Spleen (tissue), 11 donors: ENCODE results near the gene LDB2. TPM values are rescaled to one million over a fixed set of nuclear protein-coding genes. Genes with fewer than 3 reads are reported as not detected.

Experiments
- DNase-seq: peaks from one replicate; pipeline ENCODE4 v3.0.0-alpha.2; 2020
- H3K27ac ChIP-seq, 8 donors: fragments of 200-600 bp; sonication (generic) in 7 of 8; 1 replicate in 4 of 8; 2 replicates in 4 of 8; pipeline versions ENCODE4 v1.5.0 to v1.8.0; 2016 to 2021; ENCODE audit warnings: inconsistent platforms in 4 of 8, mild to moderate bottlenecking in 4 of 8, moderate library complexity in 1 of 8
- H3K27me3 ChIP-seq, 7 donors: fragments of 200-600 bp; sonication (generic) in 6 of 7; replicated peaks in 1 of 7; 1 replicate in 4 of 7; 2 replicates in 3 of 7; pipeline versions ENCODE4 v1.5.0 to v1.8.0; 2016 to 2021; ENCODE audit warnings: inconsistent platforms in 3 of 7, mild to moderate bottlenecking in 1 of 7
- H3K36me3 ChIP-seq, 6 donors: fragments of 200-600 bp; sonication (generic) in 5 of 6; 1 replicate in 4 of 6; 2 replicates in 2 of 6; pipeline versions ENCODE4 v1.5.0 to v1.8.0; 2016 to 2021; ENCODE audit warnings: inconsistent platforms in 2 of 6
- H3K4me1 ChIP-seq, 6 donors: fragments of 200-600 bp; sonication (generic) in 5 of 6; 1 replicate in 3 of 6; 2 replicates in 3 of 6; pipeline versions ENCODE4 v1.5.0 to v1.8.0; 2016 to 2021; ENCODE audit warnings: inconsistent platforms in 3 of 6
- H3K4me3 ChIP-seq, 8 donors: fragments of 200-600 bp; sonication (generic) in 7 of 8; 1 replicate in 4 of 8; 2 replicates in 4 of 8; pipeline versions ENCODE4 v1.5.0 to v1.8.0; 2016 to 2021; ENCODE audit warnings: inconsistent platforms in 4 of 8, mild to moderate bottlenecking in 4 of 8, moderate library complexity in 2 of 8
- H3K9me3 ChIP-seq, 8 donors: fragments of 200-600 bp; sonication (generic) in 7 of 8; 1 replicate in 4 of 8; 2 replicates in 4 of 8; pipeline versions ENCODE4 v1.5.0 to v1.8.0; 2016 to 2021; ENCODE audit warnings: inconsistent platforms in 4 of 8
- CTCF ChIP-seq, 11 experiments: fragments of 200-600 bp in 7 of 11; fragments of 450-650 bp in 4 of 11; sonication (generic) in 4 of 11; IDR thresholded peaks in 8 of 11; conservative IDR thresholded peaks in 3 of 11; 1 replicate in 7 of 11; 2 replicates in 4 of 11; pipeline versions ENCODE4 v1.4.0 to v1.8.0; 2016 to 2021; ENCODE audit warnings: antibody characterized with exemption in 11 of 11, inconsistent platforms in 4 of 11, mild to moderate bottlenecking in 1 of 11
- POLR2A ChIP-seq, 3 donors: fragments of 450-650 bp; IDR thresholded peaks; one replicate each; pipeline ENCODE4 v1.5.1; 2017; ENCODE audit warnings: antibody characterized with exemption in 3 of 3, mild to moderate bottlenecking in 1 of 3
- POLR2AphosphoS5 ChIP-seq, 3 donors: sonication (generic); formaldehyde crosslinking; IDR thresholded peaks; one replicate each; pipeline ENCODE4 v1.5.1; 2017; ENCODE audit warnings: antibody characterized with exemption in 3 of 3
- WGBS, 5 donors: extraction: QIAGEN DNeasy Blood & Tissue Kit in 3 of 5; methylation state at CpG; one replicate each; pipeline versions ENCODE4 v1.1.5 to v1.1.7; 2013 to 2018; 5-methylcytosine and 5-hydroxymethylcytosine counted together
- intact Hi-C: fragments of 100-400 bp; cut with DNase I; formaldehyde crosslinking; loops from one replicate; pipeline ENCODE4 v1.15.0; 2023; ENCODE audit warnings: low total_unique reads
- polyA plus RNA-seq, 3 donors: library from polyadenylated mRNA; stranded (reverse); fragments of 200-250 nt; gene quantifications; one replicate each; pipeline ENCODE4 v1.2.1, GENCODE V29; 2013
- total RNA-seq, 7 donors: library from RNA; depleted of rRNA in 3 of 7; stranded (reverse); fragments of >200 nt in 3 of 7; fragmentation: NEBNext Ultra II Directional in 4 of 7; extraction: Animal tissue kit (Norgen Biotek cat#: 25700) in 4 of 7; gene quantifications; one replicate each; pipeline versions ENCODE4 v1.1.0 to v1.2.1, GENCODE V29; 2016 to 2021
- donor health status: healthy with polysubstance abuse.
- donor health status: DM: no; HTN: no; CAD: no; lungs with moderate emphysema.
- donor health status: DM: no; HTN: no; CAD: no.
- donor health status: Bipolar disorder and iron deficiency.
- donor health status: healthy.
- donor health status: DM: no; HTN: no; CAD: no.
- donor health status: DM: yes; HTN: yes; CAD: no.

The LDB2 gene
- total and polyA plus RNA-seq, 10 donors, result 24.1 to 257 (median 142) TPM

- 41 to 56% (median 51%) methylated on average over 6 of the region's 6 CpGs for WGBS, 5 donors
- H3K27me3 ChIP-seq, result no peaks in the 10 kb centered on the region
- intact Hi-C loops, result no loop called here
- H3K4me1 ChIP-seq, result peaks cover 0 to 5% (median 0%) of the 10 kb centered on the region in 6 donors
- H3K36me3 ChIP-seq, result no peaks in the 10 kb centered on the region
- TF ChIP-seq POLR2AphosphoS5 (IDR thresholded peaks at IDR 0.05) (no peak), CTCF (IDR thresholded peaks at IDR 0.05 in 8 of 11, conservative IDR thresholded peaks at IDR 0.05 in 3 of 11) (no peak), POLR2A (IDR thresholded peaks at IDR 0.05) (no peak)
- H3K27ac ChIP-seq, result no peak overlapping the region
- peaks cover 0 to 13% (median 0%) of the 10 kb centered on the region in 8 donors for H3K9me3 ChIP-seq
- no peak for DNase-seq
- H3K4me3 ChIP-seq, result no peak overlapping the region
Observed at GRCh38 chr4:16617011-16617410, 281.4 kb downstream of the LDB2 start.

- Histone ChIP-seq H3K9me3 (peaks cover 0 to 21% (median 0%) of the 10 kb centered on the region in 8 donors), H3K4me3 (no peak overlapping the region), H3K27ac (no peak overlapping the region), H3K36me3 (no peaks in the 10 kb centered on the region), H3K27me3 (no peaks in the 10 kb centered on the region), H3K4me1 (peaks cover 0 to 24% (median 4%) of the 10 kb centered on the region in 6 donors)
- intact Hi-C loops, result no loop called here
- TF ChIP-seq POLR2AphosphoS5 (IDR thresholded peaks at IDR 0.05), result no peak
- TF ChIP-seq POLR2A (IDR thresholded peaks at IDR 0.05), result no peak
- TF ChIP-seq CTCF (IDR thresholded peaks at IDR 0.05 in 8 of 11, conservative IDR thresholded peaks at IDR 0.05 in 3 of 11), result no peak
- WGBS, 5 donors, result 86 to 94% (median 90%) methylated on average over 9 to 10 of the region's 10 CpGs
- DNase-seq, result no peak
Observed at GRCh38 chr4:16609170-16609758, 289.2 kb downstream of the LDB2 start.

GRCh38 chr4:16608611-16609125 is 289.8 kb downstream of the LDB2 start:
- intact Hi-C loops, result no loop called here
- Histone ChIP-seq H3K36me3 (no peaks in the 10 kb centered on the region), H3K27ac (peak overlapping the region in 1 of 8 donors; percentile 5), H3K4me1 (peaks cover 0 to 24% (median 4%) of the 10 kb centered on the region in 6 donors), H3K4me3 (no peak overlapping the region), H3K9me3 (peaks cover 0 to 18% (median 0%) of the 10 kb centered on the region in 8 donors), H3K27me3 (no peaks in the 10 kb centered on the region)
- TF ChIP-seq POLR2AphosphoS5 (IDR thresholded peaks at IDR 0.05) (no peak), CTCF (IDR thresholded peaks at IDR 0.05 in 8 of 11, conservative IDR thresholded peaks at IDR 0.05 in 3 of 11) (no peak), POLR2A (IDR thresholded peaks at IDR 0.05) (no peak)
- DNase-seq, result no peak
- 82 to 91% (median 87%) methylated on average over 16 of the region's 16 CpGs for WGBS, 5 donors

GRCh38 chr4:16608123-16608522 is 290.3 kb downstream of the LDB2 start:
- DNase-seq, result no peak
- H3K27me3 ChIP-seq, result no peaks in the 10 kb centered on the region
- H3K4me1 ChIP-seq, result peaks cover 0 to 24% (median 4%) of the 10 kb centered on the region in 6 donors
- TF ChIP-seq POLR2A (IDR thresholded peaks at IDR 0.05) (no peak), POLR2AphosphoS5 (IDR thresholded peaks at IDR 0.05) (no peak), CTCF (IDR thresholded peaks at IDR 0.05 in 8 of 11, conservative IDR thresholded peaks at IDR 0.05 in 3 of 11) (no peak)
- H3K36me3 ChIP-seq, result no peaks in the 10 kb centered on the region
- H3K4me3 ChIP-seq, result no peak overlapping the region
- H3K9me3 ChIP-seq, result peaks cover 0 to 13% (median 0%) of the 10 kb centered on the region in 8 donors
- 58 to 78% (median 68%) methylated on average over 5 of the region's 5 CpGs for WGBS, 5 donors
- peak overlapping the region in 1 of 8 donors; percentile 5 for H3K27ac ChIP-seq
- intact Hi-C loops, result no loop called here
